Stromal cell of bone marrow (primary cell): ENCODE data around the gene PPFIBP1.
A peak's percentile ranks its signal among the peaks of the same experiment; 100 is the strongest.

Experiments
- DNase-seq: peaks from one replicate; pipeline ENCODE4 v3.0.0-alpha.2; 2012; ENCODE audit warnings: low read depth

The PPFIBP1 gene

GRCh38 chr12:27523642-27524493 is at the start of gene PPFIBP1:
PPFIBP1 (plus strand) TSS chr12:27524206; CDS start chr12:27633397, 109,191 bp downstream.
- peak; percentile 97 for DNase-seq

- peak; percentile 78 for DNase-seq
Observed at GRCh38 chr12:27474344-27474743, 49.7 kb upstream of the PPFIBP1 start.

GRCh38 chr12:27477049-27477448 is 47.0 kb upstream of the PPFIBP1 start:
- no peak for DNase-seq

GRCh38 chr12:27478949-27479348 is 45.1 kb upstream of the PPFIBP1 start:
- DNase-seq: no peak

GRCh38 chr12:27480016-27480415 is 44.0 kb upstream of the PPFIBP1 start:
- no peak for DNase-seq

GRCh38 chr12:27486961-27487360 is 37.0 kb upstream of the PPFIBP1 start:
- DNase-seq: no peak

GRCh38 chr12:27488479-27488878 is 35.5 kb upstream of the PPFIBP1 start:
- DNase-seq: no peak

GRCh38 chr12:27491226-27491625 is 32.8 kb upstream of the PPFIBP1 start:
- no peak for DNase-seq

GRCh38 chr12:27493260-27493940 is 30.6 kb upstream of the PPFIBP1 start:
- no peak for DNase-seq

GRCh38 chr12:27497446-27497845 is 26.6 kb upstream of the PPFIBP1 start:
- no peak for DNase-seq

GRCh38 chr12:27498149-27498548 is 25.9 kb upstream of the PPFIBP1 start:
- DNase-seq: no peak

GRCh38 chr12:27498761-27499160 is 25.2 kb upstream of the PPFIBP1 start:
- DNase-seq: no peak

GRCh38 chr12:27499377-27499776 is 24.6 kb upstream of the PPFIBP1 start:
- no peak for DNase-seq

- DNase-seq: no peak
Observed at GRCh38 chr12:27500546-27500945, 23.5 kb upstream of the PPFIBP1 start.

GRCh38 chr12:27502021-27502435 is 22.0 kb upstream of the PPFIBP1 start:
- no peak for DNase-seq

- no peak for DNase-seq
Observed at GRCh38 chr12:27504507-27504906, 19.5 kb upstream of the PPFIBP1 start.

GRCh38 chr12:27505109-27505508 is 18.9 kb upstream of the PPFIBP1 start:
- DNase-seq: no peak

GRCh38 chr12:27505761-27506160 is 18.2 kb upstream of the PPFIBP1 start:
- no peak for DNase-seq

GRCh38 chr12:27506645-27507189 is 17.3 kb upstream of the PPFIBP1 start:
- DNase-seq: no peak

GRCh38 chr12:27508736-27509431 is 15.1 kb upstream of the PPFIBP1 start:
- no peak for DNase-seq

- DNase-seq: no peak
Observed at GRCh38 chr12:27511031-27511722, 12.8 kb upstream of the PPFIBP1 start.

- no peak for DNase-seq
Observed at GRCh38 chr12:27511723-27512045, 12.3 kb upstream of the PPFIBP1 start.
